ENCODE measurements around the gene RFESD.

The RFESD gene

DNA sequence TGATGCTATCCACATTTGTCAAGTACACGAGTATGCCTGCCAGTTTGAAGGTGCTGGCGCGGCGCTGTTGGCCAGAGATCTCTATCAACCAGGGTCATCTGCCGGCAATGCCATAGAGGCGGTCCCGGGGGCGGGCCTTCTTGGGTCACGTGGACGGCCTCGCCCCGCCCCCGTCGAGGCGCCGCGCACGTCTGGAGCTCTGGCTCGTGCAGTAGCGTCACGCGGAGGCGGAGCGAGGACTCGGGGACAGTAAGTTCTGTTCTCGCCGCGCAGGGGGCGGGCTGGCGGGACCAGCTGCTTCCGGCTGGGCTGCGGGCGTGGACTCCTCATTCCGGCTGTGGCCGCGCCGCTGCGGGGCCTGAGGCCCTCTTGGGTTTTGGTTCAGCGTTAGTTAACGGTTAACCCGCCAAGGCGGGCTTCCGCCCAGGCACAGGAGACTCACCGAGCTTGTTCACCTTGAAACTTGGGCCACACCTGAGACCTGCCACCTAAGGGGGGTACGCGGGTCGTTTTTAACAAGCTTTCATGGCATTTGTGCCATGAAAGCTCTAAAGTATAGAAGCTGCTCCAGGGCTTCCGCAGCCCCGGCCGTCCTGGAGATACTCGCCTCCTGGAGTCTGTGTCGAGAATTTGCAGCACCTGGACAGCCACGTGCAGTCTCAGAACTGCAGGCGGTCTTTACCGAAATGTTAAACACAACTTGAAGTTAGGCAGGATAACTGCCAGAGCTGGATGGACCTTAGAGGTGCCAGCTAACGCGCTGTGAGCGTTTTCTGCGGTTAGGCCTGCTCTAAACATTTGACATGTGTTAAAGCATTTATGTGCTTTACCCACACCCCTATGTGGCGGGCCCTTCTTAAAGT is at the start of gene RFESD:
RFESD (plus strand) TSS at position 209 of the 863 bp plus-strand sequence. CDS start 5,495 bp downstream, outside the sequence.
- peak; percentile 89 for DNase-seq

DNA sequence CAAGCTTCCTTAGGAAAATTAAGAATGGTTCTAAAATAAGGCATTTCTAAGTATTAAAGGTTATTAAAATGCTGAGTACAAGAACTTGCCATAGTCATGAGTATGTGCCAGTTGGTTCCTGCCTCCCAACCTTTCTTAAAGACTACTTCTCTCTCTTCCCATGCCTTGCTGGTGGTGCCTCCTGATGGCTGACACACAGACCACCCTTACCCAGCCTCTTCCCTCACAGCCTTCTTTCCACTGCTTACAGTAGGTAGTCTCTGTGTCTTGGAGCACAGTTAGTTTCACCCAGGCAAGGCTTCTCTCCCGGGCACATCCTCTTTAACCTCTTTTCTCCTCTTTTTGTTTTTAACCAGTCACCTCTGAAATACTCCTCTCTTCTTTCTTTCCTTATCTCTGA is 47.3 kb upstream of the RFESD start:
- no peak for DNase-seq

GRCh38 chr5:95600557-95600956 is 46.0 kb upstream of the RFESD start:
- no peak for DNase-seq

DNA sequence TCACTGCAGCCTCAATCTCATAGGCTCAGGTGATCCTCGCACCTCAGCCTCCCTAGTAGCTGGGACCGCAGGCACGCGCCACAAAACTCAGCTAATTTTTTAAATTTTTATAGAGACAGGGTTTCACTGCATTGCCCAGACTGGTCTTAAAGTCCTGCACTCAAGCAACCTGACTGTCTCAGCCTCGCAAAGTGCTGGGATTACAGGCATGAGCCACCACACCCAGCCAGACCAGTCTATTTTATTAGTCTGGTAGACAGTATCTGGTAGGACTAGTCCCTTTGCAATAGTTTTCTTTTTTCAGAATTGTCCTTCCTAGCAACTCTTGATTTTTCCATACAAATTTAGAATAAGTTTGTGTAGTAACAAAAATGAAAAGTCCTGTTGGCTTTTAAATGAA is 40.8 kb upstream of the RFESD start:
- DNase-seq, result no peak

DNA sequence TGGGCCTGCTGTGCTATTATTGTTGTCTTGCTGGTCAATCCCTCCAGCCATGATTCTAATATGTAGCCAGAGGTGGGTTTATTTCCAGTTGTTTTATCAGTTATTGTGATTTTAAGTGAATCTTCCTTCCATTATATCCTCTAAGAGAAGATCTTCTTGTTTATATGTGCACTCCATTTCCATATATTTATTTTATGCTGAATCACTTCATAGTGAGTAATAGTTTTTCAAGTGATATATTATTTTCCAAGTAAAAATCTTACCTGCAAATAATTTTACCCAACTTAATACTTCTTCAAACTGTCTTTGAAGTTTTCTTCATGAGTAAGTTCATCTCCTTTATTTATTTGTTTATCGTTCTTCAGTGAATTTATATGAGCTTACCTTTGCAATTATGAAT is 40.2 kb upstream of the RFESD start:
- DNase-seq, result no peak

GRCh38 chr5:95609711-95610110 is 36.9 kb upstream of the RFESD start:
- DNase-seq, result no peak

GRCh38 chr5:95610546-95610945 is 36.0 kb upstream of the RFESD start:
- no peak for DNase-seq

DNA sequence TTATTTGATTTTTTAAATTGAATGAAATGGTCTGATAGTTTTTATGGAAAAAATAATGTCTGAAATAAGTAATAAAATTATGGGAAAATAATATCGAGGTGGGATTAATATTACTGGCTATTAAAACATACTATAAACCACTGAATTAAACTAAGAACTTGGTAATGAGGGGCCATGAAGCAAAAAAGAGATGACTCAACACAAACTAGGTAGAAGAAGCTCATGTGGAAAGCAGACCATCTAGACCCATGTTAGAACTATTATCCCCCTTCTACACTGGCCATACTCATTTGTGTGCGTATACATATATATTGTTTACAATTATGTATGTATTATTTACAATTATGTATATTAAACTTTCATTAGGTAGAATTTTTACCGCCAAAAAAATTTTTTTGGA is 35.2 kb upstream of the RFESD start:
- no peak for DNase-seq

DNA sequence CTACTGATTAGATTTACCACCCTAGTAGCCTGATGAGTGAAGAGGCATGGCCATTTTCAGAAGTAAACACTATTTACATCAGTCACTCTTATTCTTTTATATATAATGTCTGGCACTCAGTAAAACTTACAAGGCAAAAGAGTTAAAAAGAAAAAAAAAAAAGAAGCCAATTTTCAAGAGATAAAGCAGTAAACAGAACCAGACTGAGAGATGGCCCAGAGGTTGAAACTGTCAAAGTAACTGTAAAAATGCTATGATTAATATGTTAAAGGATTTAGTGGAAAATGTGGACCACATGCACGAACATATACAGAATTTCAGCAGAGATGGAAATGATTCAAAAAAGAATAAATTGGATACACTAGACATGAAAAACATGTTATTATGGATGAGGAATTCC is 33.1 kb upstream of the RFESD start:
- DNase-seq, result no peak

- no peak for DNase-seq
Measured at GRCh38 chr5:95615164-95615467, 31.5 kb upstream of the RFESD start.

DNA sequence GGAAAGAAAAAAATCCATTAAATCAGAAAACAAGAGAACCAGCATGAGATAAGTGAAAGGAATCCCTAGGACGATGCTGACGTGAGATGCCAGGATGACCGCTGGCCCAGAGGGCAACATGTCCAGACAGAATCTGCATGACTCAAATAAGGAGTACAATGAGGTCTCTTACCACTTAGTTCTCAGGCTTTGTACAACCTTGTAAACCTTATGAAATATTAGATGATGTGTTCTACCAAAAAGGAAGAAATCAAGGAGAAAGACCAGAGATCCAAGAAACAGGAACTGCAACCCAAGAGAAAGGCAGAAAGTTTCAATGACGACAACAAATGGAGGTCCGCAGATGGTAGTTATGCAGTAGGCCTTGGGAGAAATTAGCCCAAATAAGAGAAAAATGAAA is 29.5 kb upstream of the RFESD start:
- DNase-seq, result no peak

GRCh38 chr5:95619096-95619495 is 27.5 kb upstream of the RFESD start:
- no peak for DNase-seq

DNA sequence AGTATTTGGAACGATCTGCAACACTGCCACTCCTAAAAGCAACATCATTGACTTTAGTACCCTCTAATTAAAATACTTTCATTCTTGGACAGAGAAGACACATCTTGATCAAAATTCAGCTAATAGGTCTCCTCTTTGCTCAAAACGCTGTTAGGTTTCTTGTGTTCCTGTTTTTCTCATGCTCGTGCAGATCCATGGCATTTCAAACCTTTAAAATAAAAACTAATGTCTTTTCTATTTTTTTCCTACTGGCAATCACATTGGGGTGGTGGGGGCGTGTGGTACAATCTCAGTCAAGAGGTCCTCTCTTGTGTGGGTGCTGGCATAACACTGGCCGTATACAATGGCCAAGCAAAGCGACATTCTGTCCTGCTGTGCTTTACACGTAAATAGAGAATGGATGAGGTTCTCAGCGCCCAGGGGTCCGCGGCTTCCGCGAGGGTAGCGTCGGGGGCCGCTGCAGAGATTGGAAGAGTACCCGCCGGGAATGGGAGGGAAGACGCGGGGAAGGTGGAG is 27.0 kb upstream of the RFESD start:
- DNase-seq, result no peak

GRCh38 chr5:95620030-95620869 is 26.3 kb upstream of the RFESD start, which contains the start of gene GPR150:
TSS of gene GPR150 (plus strand) at chr5:95620087. CDS start at chr5:95620276, 189 bp downstream.
- DNase-seq, result peak; percentile 41

GRCh38 chr5:95620870-95621838 is 25.4 kb upstream of the RFESD start:
- DNase-seq, result peak; percentile 41

GRCh38 chr5:95621839-95622629 is 24.5 kb upstream of the RFESD start:
- DNase-seq, result peak; percentile 50

DNA sequence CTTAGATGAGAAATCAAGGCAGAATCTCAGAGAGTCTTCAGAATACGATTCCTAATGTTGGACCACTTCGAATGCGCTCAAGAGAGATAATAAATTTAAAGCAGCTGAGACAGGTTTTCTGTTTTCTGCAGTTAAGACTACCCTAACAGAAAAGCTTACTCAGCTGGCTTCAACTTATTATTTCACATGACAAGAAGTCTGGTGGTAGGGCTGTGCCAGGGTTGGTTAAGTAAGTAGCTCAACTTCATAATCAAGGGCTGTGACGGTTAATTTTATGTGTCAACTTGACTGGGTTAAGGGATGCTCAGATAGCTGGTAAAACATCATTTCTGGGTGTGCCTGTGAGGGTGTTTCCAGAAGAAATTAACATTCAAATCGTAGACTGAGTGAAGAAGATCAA is 22.9 kb upstream of the RFESD start:
- no peak for DNase-seq

DNA sequence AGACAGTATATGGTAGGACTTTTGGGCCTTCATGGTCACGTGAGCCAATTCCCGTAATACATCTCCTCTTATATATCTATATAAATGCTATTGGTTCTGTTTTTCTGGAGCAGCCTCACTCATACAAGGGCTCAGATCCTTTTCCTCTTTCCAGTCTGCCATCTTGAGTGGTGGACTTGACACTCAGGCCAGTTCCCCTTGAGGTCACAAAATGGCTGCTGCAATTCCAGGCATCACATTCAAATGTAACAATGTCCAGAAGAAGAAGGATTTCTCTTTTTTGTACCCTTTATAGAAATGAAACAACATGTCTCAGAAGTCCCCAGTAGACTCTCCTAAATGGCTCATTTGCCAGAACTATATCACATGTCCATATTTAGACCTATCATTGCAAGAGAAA is 22.2 kb upstream of the RFESD start:
- no peak for DNase-seq

- DNase-seq, result no peak
Measured at GRCh38 chr5:95626701-95627100, 19.9 kb upstream of the RFESD start.

DNA sequence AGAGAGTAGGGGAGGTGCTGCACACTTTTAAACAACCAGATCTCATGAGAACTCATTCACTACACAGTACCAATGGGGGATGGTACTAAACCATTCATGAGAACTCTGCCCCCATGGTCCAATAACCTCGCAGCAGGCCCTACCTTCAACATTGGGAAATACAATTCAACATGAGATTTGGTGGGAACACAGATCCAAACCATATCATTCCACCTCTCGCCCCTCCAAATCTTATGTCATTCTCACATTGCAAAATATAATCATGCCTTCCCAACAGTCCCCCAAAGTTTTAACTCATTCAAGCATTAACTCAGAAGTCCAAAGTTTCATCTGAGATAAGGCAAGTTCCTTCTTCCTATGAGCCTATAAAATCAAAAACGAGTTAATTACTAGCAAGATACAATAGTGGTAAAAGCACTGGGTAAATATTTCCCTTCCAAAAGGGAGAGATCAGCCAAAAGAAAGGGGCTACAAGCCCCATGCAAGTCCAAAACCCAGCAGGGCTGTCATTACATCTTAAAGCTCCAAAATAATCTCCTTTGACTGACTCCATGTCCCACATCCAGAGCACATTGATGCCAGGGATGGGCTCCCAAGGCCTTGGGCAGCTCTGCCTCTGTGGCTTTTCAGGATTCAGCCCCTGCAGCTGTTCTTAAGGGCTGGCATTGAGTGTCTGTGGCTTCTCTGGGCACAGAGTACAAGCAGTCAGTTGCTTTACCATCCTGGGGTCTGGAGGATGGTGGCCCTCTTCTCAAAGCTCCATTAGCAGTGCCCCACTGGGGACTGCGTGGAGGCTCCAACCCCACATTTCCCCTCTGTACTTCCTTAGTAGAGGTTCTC is 18.4 kb upstream of the RFESD start:
- no peak for DNase-seq

- no peak for DNase-seq
Measured at GRCh38 chr5:95628933-95629332, 17.6 kb upstream of the RFESD start.

Data from CD4-positive, alpha-beta T cell treated with Interleukin-4 for 4 hours (primary cell).